GM18508 (cell line): ENCODE measurements around the gene MCC.

Source experiments
- ATAC-seq: cut with Tn5 transposase; IDR thresholded peaks from one replicate; pipeline ENCODE4 v1.9.1; 2021; ENCODE audit warnings: moderate number of reproducible peaks; ENCODE audit not compliant: insufficient read depth, unreplicated experiment

MCC gene

DNA sequence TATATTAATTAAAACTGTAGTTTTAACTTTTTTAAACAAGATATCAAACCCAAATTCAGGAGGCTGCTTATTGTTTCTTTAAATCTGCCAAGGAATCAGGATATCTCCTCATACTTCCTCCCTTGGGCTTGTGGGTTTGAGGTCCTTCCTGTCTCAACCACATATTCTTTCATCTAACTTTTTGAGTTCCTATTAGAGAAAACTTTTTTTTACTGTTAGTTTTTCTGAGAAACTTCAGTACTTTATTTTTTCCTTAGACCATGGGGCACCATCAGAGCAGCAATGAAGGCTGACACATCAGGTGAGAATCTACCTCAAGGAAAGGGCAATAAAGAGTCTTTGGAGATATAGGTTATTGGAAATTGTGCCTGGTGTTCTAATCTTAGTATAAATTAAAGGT, 110.2 kb downstream of the MCC start:
- no peak for ATAC-seq

GRCh38 chr5:113376640-113377039, 111.6 kb downstream of the MCC start:
- no peak for ATAC-seq

DNA sequence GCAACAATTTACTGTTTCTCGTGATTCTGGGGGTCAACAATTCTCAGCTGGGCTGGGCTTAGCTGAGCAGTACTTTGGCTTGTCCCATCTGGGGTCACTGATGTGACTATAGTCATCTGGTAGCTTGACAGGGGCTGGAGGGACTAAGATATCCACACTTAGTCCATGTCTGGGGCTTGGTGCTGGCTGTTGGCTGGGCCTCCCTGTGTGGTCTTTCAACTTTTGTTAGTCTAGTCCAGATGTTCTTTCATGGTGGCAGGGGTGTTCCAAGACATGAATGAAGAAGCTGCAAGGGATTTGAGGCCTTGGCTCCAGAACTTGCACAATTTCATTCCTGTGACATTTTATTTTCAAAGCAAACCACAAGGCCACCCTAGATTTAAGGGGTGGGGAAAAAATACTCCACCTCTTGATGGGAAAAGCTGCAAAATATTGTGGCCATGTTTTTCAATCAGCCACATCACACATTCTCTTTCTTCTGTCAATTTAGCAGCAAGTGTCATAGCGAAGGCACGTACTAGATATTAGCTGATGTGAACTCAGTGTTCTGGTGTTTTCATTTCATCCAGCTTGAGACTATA, 112.7 kb downstream of the MCC start:
- ATAC-seq = no peak

DNA sequence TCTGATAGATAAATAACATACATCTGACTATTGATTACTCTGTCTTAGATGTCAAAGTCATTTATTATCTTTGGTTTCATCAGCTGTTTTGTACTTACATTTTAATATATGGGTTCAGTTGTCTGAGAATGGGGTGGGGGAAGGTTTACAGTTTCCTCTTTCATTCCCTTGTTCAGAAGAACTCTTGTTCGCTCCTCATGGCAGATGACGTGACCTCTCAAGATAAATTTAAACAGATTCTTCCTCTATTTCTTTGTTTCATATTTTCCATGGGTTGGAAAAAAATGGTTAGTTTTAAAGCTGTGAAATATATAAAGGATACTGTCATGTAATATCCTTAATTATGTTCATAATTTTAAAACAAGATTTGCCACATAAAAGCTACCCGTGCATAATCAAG, 114.8 kb downstream of the MCC start:
- no peak for ATAC-seq

DNA sequence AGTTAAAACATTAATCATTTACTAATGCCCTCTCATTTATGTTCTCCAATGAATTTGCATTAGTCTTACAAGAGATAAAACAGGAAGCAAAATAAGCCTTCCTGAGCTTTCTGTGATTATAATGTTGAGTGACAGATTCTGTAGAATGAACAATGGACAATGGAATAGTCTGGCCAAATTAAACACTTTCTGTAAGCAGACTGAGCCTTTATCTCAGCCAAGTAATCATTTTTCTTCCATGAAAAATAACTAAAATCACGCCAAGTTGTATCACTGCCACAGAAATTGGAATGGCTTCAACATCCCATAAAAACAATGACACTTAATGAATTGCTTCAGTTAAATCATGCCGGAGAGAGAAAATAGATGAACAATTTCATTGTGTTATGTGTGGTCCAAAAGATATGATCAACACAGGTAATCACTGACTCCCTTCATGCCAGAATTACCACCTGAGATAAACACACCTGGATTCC, 116.5 kb downstream of the MCC start:
- no peak for ATAC-seq

DNA sequence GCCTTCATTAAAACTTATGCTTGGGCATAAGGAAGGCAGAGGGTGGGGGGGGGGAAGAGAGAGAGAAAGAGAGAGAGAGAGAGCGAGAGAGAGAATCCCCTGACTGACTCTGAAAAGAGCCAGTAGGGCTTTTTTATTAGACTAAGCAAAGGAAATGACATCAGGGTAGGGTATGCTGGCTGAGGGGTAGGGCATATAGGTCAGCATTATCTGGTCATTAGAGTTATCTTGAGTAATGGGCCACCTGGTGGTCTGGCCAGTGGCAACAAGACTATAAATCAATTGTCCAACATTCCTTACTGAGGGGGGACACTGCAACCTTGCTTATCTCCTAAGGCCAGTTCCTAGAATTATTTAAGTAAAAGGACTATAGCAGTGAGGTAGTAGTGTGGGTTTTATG, 120.7 kb downstream of the MCC start:
- no peak for ATAC-seq

GRCh38 chr5:113364466-113364865, 123.8 kb downstream of the MCC start:
- no peak for ATAC-seq

GRCh38 chr5:113361701-113362100, 126.6 kb downstream of the MCC start:
- ATAC-seq = no peak

GRCh38 chr5:113359419-113359818, 128.8 kb downstream of the MCC start:
- ATAC-seq = no peak

DNA sequence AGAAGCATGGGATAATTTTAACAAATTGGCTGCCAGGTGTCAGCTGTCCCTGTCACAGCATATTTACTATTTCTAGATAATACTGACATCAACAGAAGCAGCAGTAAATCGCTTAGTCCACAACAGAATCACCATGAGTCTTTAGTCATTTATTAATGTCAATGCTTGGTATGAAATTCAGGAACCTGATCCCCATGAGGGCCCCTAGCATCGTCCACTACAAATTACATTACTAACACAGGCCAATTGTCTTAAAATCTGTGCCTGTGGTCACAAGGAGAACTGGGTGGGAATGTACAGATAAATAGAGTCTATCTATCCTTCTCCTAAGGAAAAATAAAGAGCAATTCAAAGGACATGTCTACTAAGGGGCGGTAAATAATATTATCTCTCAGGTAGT, 129.6 kb downstream of the MCC start:
- ATAC-seq = no peak

- no peak for ATAC-seq
Measured at GRCh38 chr5:113357696-113358476, 130.4 kb downstream of the MCC start.

DNA sequence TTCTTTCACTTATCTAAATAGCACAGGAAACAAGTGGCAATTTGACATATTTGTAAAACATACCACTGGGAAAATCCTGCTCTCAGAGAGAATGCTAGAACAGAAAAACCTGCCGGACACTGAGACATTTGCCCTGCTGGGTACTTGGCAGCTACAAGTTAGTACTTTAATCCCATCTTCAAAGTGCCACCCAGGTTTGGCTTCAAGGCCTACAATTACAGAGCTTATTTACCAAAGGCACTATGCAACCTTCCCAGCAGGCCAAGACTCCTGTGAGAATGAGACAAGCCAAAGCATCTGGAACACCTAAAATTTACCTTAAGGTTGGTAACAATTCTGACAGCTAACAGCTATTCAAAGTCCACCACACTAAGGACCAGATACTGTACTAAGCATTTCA, 131.8 kb downstream of the MCC start:
- ATAC-seq = no peak

DNA sequence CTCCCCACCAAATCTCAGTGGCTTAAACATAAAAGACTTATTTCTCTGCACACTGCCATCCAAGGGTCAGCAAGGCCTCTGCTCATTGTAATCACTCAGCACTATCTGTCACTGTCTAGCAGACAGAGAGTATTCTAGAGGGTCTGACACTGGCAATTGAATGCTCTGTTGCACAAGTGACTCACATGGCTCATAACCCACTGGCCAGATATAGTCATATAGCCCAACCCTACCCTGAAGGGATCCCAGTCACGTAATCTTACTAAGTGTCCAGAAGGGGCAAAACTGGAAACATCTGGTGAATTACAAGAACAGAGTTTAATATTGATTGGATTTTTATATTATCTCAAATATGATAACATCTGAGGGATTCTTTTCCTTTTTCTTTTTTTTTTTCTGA, 134.2 kb downstream of the MCC start:
- no peak for ATAC-seq

- no peak for ATAC-seq
Measured at GRCh38 chr5:113347572-113347971, 140.7 kb downstream of the MCC start.

- ATAC-seq = no peak
Measured at GRCh38 chr5:113344973-113345940, 143.0 kb downstream of the MCC start.

DNA sequence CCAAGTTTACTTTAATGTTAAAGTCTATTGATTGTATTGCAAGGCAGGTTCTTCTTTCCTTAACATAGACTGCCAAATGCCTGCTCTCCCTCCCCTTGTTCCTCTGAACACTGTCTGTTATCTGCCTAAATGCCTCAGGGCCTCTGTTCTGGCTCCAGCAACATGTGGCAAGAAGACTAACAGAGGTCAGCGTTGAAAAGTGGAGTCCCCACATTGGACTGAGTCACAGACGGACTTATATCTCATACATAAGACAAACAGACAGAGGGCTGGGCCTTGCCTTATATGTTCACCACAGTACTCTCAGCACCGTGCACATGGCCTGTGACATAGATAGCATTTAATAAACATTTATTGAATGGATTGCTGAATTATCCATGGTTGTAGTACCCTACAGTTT, 144.9 kb downstream of the MCC start:
- no peak for ATAC-seq

DNA sequence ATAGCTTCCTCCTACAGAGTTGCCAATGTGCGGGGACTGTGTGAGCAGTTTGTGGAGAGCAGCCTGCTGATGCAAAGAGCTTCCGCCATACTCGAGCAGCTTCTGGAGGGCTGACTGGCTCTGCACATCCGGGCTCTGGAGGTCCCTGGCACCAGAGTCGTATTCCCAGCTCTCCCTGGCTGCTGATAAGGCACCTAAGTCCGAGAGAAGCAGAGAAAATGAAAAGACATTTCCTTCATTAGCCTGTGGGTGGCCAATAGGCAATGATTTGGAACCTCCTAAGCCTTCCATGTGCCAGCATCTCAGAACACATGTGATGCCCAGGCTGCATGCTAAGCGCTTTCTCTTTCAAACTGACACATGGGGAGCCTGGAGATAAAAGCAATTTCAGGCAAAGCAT, 147.7 kb downstream of the MCC start:
- no peak for ATAC-seq

DNA sequence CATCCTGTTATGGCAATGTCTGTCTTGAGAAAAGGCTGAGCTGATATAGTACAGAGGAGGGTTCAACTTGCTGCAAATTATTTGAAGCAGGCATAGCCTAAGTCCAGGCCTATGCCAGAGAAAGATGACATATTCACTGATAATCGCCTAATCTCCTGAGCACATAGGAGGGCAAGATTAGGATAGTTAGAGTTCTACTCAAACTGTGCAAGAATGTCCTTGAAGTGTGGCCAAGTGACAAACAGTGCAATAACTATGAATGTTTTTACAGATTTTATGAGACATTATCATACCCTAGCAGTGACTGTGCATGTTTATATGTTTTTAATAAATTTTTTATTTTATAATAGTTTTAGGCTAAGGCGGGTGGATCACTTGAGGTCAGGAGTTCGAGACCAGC, 149.6 kb downstream of the MCC start:
- no peak for ATAC-seq

DNA sequence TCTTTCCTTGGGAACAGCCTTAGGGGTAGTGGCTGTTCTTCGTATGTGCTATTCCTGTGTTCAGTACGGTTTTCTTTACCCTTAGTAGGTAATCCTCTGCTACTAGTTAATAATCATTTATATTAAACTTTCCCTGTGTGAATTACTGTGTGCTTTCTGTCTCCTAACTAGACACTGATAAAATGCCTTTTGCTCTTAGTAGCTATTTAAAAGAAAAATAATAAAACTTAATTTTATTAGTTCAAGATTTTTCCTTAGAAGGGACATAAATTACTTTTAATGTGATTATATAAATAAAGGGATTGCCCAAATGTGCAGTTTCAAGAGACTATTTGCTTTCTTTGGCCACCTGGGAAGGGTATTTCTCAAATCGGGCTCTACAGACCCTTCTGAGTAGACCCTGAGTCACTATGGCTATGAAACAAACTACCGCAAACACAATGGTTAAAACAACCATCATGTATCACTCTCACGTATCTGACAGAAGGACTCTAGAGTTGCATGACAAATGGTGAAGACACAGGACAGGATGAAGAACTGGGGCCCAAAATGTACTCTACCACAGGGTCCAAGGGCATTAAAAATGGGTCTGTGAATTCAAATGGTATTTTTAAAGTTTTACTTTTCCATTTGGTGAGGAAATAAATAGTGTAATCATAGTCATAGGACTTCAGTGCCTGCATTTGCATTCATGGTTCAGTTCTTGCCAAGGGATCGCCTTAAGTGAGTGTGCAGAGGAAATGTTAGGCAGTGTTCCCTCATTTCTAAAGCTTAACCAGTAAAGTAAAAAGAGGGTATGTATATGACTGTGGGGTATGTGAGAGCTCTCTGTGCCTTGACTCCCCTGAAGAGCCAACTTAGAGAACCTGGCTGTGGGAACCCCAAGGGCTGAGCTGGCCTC, 150.5 kb downstream of the MCC start:
- no peak for ATAC-seq

- ATAC-seq = no peak
Measured at GRCh38 chr5:113336975-113337374, 151.3 kb downstream of the MCC start.
